Measurements from ENCODE around the gene ZNF784.

DNA sequence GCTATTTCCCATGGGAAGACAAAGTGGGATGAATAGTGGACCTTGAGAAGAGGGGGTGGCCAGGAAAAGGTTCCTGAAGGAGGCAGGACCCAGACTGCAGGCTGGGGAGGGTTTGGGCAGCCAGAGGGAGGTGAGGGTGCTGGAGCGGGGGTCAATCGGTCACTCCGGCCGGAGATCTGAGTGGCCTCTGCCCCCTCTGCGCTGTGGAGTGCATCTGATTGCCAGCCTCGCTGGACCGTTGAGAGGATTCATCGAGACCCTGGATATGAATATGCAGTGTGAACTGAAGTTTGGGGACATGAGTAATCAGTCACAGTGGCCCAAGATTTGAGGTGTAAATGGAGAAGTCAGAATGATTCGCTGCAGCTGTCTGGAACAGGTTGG, 11.0 kb upstream of the ZNF784 start:
- TF ChIP-seq, protein P1, sequence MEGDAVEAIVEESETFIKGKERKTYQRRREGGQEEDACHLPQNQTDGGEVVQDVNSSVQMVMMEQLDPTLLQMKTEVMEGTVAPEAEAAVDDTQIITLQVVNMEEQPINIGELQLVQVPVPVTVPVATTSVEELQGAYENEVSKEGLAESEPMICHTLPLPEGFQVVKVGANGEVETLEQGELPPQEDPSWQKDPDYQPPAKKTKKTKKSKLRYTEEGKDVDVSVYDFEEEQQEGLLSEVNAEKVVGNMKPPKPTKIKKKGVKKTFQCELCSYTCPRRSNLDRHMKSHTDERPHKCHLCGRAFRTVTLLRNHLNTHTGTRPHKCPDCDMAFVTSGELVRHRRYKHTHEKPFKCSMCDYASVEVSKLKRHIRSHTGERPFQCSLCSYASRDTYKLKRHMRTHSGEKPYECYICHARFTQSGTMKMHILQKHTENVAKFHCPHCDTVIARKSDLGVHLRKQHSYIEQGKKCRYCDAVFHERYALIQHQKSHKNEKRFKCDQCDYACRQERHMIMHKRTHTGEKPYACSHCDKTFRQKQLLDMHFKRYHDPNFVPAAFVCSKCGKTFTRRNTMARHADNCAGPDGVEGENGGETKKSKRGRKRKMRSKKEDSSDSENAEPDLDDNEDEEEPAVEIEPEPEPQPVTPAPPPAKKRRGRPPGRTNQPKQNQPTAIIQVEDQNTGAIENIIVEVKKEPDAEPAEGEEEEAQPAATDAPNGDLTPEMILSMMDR (IDR thresholded peaks at IDR 0.05; ENCODE audit: low read length), result no peak
- TF ChIP-seq EZH2 (IDR thresholded peaks at IDR 0.05; ENCODE audit: borderline replicate concordance, low read length), result no peak
